Jurkat, Clone E6-1 (cell line): Measurements from ENCODE around the gene RAI1.

Experiments used
- DNase-seq: peaks from one replicate; pipeline ENCODE4 v3.0.0-alpha.2; 2011; ENCODE audit warnings: low read depth, low spot score
- H3K4me3 ChIP-seq: 2 replicates; pipeline ENCODE4 v1.5.1; 2011; ENCODE audit warnings: mild to moderate bottlenecking, low read length, control low read depth, moderate library complexity

The RAI1 gene

DNA sequence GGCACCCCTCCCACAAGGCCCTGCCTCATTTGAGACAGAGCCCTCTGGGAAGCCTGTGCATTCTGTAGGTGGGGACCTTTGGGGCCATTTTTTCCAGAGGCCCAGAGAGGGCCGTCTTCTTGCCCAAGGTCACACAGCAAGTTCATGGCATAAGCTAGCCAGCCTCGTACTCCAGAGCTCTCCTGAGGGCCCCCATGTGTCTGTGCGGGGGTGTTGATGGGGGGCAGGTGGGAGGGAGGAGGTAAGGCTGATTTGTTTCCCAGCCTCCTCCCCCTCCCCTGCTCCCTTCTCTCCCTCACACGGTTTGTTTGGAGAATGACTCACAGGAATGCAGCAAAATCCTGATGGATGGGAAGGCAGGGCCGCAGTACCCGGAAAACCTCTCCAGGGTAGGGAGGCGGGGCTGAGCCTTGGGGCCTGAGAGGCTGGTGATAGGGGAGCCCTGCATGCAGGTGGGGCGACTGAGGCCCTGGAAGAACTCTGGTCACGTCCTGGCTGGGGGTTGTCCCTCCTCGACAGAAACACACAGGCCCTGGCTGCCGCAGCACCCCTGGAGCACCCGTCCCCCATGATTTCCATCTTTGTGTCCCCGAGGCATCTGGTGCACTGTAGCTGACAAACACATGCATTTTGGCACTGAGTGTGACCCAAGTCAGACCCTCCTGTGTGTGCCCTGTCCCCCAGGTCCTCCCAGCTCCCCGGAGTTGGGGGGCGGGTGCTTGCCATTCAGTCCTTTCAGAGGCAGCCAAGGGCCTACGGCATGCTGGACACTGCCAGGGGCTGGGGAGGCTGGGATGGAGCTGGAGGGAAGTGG lies 29.7 kb downstream of the RAI1 start:
- H3K4me3 ChIP-seq, result no peak overlapping the region
- no peak for DNase-seq

DNA sequence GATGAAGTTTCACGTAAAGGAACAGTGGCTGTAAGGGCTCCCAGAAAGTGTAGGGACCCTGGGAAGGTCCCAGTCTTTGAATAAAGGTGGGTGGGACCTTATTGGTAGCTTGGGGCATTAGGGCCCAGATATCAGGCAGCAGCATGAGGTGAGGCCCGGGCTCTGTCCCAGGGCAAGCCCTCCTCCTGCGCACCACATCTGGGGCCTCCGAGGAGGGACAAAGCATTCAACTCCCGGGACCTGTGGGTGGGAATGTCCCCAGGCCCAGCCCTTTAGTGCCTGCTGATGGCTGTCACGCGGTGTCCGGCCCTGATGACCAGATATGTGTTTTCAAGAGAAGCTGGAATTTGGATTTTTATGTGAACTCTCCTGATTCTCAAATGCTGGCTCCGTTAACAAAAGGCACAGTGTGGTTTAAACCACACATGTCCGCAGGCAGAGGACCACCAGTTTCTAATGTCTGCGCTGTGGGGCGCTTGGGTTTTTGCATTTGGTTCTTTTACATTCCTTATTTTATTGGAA lies 30.4 kb downstream of the RAI1 start:
- DNase-seq, result no peak

GRCh38 chr17:17712268-17712924 lies 31.1 kb downstream of the RAI1 start:
- no peak overlapping the region for H3K4me3 ChIP-seq
- no peak for DNase-seq

More for the DNA sequence above, 30.4 kb downstream of the RAI1 start:
- H3K4me3 ChIP-seq, result no peak overlapping the region

DNA sequence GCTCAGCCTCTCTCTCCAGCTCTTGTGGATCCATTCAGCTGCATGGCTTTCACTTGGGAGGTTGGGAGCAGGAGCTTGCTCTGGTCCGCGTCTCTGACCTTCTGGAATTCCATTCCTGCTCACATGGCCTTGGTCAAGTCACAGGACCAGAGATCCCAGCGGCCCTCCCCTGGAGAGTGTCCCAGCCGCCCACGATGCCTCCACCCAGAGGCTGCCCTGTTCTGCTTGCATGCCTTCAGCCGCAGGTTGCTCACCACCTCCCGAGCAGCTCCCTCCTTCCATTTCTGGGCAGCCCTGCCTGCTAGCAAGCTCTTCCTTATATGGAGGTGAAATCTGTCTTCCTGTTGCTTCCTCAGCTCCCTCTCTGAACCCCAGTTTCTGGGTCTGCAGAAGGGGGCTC lies 32.6 kb downstream of the RAI1 start:
- no peak overlapping the region for H3K4me3 ChIP-seq
- no peak for DNase-seq

GRCh38 chr17:17714261-17714866 lies 33.1 kb downstream of the RAI1 start:
- H3K4me3 ChIP-seq, result no peak overlapping the region
- DNase-seq, result no peak

DNA sequence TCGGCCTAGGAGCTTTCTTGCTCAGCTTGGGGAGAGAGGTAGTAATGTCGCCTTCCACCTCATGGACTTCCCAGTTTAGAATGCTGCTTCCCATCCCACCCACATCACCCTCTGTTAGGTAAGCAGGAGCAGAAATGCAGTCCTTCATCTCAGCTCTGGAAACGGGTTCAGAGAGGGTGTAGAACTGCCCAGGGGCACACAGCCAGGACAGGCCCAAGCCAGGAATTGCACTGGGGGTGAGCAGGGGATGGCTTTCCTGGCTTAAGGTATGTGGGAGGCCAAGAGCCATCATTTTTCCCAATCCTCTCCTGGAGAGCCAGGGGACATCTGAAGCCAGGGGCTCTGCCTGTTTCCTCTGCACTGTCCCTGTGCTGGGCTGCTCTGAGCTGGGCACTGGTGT lies 33.6 kb downstream of the RAI1 start:
- no peak overlapping the region for H3K4me3 ChIP-seq

DNA sequence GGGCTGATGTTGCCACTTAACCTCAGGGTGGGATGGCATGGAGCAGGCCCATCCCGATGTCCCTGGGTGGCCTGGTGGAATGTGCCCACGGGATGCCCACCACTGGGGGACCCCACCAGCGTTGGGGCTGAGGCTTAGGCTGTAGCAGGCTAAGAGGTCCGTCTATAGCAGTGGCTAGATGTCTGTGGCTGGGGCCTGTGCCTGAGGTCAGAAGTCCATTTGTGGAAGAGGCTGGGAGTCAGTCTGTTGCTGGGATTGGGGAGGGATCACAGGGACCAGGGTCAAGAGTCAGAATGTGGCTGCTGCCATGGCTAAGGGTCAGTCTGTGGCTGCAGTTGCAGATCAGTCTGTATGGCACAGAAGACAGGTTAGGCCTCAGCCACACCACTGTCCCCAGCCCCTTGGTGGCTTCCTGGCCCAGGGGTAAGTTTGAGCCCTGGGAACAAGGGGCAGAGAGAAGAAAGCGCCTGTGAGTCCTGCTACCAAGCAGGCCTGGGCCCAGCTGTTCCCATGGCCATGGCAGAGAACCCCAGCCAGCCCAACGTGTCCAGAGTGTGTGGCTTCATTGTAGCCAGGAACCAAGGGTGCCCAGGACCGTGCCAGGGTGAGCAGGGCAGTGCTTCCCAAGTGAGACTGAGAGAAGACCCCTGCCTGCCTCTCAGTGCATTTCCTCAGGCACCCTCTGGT lies 35.7 kb downstream of the RAI1 start:
- H3K4me3 ChIP-seq, result no peak overlapping the region
- DNase-seq, result no peak

More for the DNA sequence above, 33.6 kb downstream of the RAI1 start:
- DNase-seq, result no peak

DNA sequence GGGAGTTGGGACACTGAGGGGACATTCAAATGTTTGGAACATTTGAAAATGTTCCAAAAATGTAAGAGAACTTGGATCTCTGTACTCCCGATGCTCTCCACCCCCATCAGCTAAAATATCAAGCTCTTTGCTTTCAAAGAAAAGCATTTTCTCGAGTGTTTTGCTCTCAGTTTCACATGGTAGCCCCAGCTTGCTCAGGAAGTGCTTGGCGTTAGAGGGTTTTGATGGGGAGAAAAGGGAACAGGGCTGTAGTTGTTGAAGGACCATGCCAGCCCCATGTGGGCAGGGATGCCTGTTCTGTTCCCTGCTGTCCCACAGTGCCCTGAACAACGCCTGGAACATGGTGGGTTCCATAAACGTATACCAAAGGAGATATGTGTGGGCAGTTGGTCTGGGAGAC lies 37.0 kb downstream of the RAI1 start:
- H3K4me3 ChIP-seq, result no peak overlapping the region
- DNase-seq, result no peak

GRCh38 chr17:17719199-17719940 lies 38.1 kb downstream of the RAI1 start:
- H3K4me3 ChIP-seq, result no peak overlapping the region
- no peak for DNase-seq

- DNase-seq, result no peak
Observed at GRCh38 chr17:17719966-17720543, 38.8 kb downstream of the RAI1 start.

DNA sequence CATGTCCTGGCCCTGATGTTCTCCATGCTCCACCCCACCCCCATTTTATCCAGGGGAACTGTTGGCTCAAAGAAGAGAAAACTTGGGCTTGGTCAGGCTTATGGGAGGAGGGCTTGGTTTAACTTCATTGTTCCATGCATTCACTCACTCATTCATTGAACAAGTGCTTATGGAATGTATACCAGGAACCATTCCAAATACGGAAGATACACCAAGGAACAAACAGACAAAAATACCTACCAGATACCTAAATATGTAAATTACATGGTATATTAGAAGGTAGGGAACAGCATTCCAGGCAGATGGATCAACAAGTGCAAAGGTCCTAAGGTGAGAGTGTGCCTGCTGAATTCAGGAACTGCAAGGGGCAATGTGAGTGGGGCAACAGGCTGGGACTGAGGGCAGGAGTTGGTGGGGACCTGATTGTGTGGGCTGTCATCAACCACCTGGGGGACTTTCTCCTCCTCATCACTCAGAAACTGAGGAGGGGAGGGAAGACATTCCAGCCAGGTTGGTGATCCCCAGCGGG lies 39.9 kb downstream of the RAI1 start:
- DNase-seq, result no peak
- no peak overlapping the region for H3K4me3 ChIP-seq

More at GRCh38 chr17:17719966-17720543, 38.8 kb downstream of the RAI1 start:
- no peak overlapping the region for H3K4me3 ChIP-seq

DNA sequence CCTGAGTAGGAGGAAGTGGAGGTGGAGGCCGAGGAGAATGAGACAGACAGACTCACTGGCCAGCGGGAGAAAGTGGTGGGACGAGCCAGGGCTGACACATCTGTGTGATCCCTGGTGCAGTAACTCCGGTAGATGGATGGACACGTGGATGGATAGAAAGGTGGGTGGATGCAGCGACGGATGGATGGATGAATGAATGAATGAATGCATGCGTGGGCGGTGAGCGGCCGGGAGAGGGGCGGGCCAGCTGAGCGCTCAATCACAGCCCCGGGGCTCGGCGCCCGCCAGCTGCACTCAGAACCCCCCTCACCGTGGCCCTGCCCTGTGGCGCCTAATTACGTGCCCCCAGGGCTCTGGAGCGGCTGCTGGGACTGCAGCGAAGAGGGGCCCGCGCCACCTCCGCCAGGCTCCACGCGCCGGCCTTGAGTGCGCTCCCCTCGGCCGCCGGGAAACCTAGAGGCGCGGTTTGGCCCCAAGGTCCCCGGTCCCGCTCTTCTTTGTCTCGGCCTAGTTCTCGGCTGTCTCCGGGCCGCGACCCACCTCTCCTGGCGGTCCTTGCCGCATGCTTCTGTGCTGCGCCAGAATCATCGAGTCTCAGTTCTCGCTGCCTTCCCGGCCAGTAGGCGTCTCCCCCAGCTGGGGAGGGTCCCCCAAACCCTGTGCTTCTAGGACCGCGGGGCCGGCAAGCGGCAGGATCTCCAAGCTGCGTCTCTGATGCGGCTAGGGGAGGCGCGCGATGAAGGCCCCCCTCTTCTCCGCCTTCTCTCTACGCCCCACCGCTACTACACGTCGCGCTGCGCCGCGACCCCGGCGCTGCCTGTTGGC lies 41.0 kb downstream of the RAI1 start:
- H3K4me3 ChIP-seq, result no peak overlapping the region
- no peak for DNase-seq

GRCh38 chr17:17722906-17723353 lies 41.7 kb downstream of the RAI1 start:
- DNase-seq, result no peak
- H3K4me3 ChIP-seq, result no peak overlapping the region

DNA sequence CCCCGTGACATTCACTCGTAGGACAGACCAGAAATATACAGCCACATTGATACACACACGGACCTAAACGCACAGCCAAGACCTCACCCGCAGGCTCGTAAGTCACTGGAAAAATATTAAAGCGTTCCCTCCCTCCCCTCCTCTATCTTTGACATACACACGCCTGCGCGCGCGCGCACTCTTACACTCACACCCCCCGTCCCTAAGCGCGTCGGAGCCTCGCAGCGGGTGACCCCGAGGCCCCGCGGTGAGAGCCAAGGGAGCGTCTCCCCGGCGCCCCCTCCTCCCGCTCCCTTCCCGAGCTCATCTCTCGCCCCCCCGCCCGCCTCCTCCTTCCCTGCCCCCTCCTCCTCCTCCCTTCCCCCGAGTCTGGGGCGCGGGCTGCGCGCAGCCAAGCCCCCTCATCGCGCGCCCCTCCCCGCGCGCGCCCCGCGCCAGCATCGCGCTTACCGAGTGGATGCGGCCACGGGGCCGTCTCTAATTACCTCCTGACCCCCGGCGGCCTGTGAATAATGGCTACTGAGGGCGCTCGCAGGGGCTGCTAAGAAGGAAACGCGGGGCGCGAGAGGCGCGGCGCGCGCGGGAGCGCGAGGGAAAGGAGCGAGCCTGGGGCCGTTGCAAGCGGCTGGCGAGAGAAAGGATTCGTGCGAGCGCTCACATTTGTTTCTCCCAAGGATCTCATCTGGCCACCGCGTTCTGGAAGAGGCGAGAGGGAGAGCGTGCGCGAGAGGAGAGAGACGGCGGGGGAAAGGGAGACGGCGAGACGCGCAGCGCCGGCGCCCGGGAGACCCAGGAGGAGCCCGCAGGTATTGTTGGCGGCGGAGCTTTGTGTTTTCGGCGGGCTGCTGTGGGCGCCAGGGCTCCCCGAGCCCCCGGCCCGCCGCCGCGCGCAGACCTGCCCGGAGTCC lies 42.4 kb downstream of the RAI1 start:
- no peak for DNase-seq
- no peak overlapping the region for H3K4me3 ChIP-seq

- no peak overlapping the region for H3K4me3 ChIP-seq
- DNase-seq, result no peak
Observed at GRCh38 chr17:17724307-17725010, 43.2 kb downstream of the RAI1 start.
